ENCODE measurements around the gene CA10.

Gene CA10

GRCh38 chr17:51731941-51732722 is 426.4 kb downstream of the CA10 start:
- H3K9ac ChIP-seq (ENCODE audit: low read depth in 1 of 2, low read length in 2 of 2): no peak overlapping the region
- H3K36me3 ChIP-seq (ENCODE audit: control insufficient read depth in 1 of 2, insufficient read depth in 2 of 2, low read length in 2 of 2): no peaks in the 10 kb centered on the region
- H3K27me3 ChIP-seq (ENCODE audit: control insufficient read depth in 1 of 2, insufficient read depth in 2 of 2, low read length in 2 of 2): no peaks in the 10 kb centered on the region
- H3K27ac ChIP-seq (ENCODE audit: low read depth, low read length): no peak overlapping the region
- no peaks in the 10 kb centered on the region for H3K9me3 ChIP-seq (ENCODE audit: control insufficient read depth in 1 of 2, low read length in 2 of 2)
- H3K4me3 ChIP-seq (ENCODE audit: low read depth in 1 of 2, low read length in 2 of 2): no peak overlapping the region
- H3K4me1 ChIP-seq (ENCODE audit: control insufficient read depth in 1 of 2, insufficient read depth in 2 of 2, low read length in 2 of 2): no peaks in the 10 kb centered on the region

- Histone ChIP-seq H3K4me3 (ENCODE audit: low read depth in 1 of 2, low read length in 2 of 2) (no peak overlapping the region), H3K9me3 (ENCODE audit: control insufficient read depth in 1 of 2, low read length in 2 of 2) (no peaks in the 10 kb centered on the region), H3K4me1 (ENCODE audit: control insufficient read depth in 1 of 2, insufficient read depth in 2 of 2, low read length in 2 of 2) (no peaks in the 10 kb centered on the region), H3K27ac (ENCODE audit: low read depth, low read length) (no peak overlapping the region), H3K9ac (ENCODE audit: low read depth in 1 of 2, low read length in 2 of 2) (no peak overlapping the region), H3K27me3 (ENCODE audit: control insufficient read depth in 1 of 2, insufficient read depth in 2 of 2, low read length in 2 of 2) (no peaks in the 10 kb centered on the region), H3K36me3 (ENCODE audit: control insufficient read depth in 1 of 2, insufficient read depth in 2 of 2, low read length in 2 of 2) (no peaks in the 10 kb centered on the region)
These were observed 428.0 kb downstream of the CA10 start for GRCh38 chr17:51730303-51731050.

- Histone ChIP-seq H3K9ac (ENCODE audit: low read depth in 1 of 2, low read length in 2 of 2) (no peak overlapping the region), H3K27ac (ENCODE audit: low read depth, low read length) (no peak overlapping the region), H3K9me3 (ENCODE audit: control insufficient read depth in 1 of 2, low read length in 2 of 2) (no peaks in the 10 kb centered on the region), H3K4me1 (ENCODE audit: control insufficient read depth in 1 of 2, insufficient read depth in 2 of 2, low read length in 2 of 2) (no peaks in the 10 kb centered on the region), H3K4me3 (ENCODE audit: low read depth in 1 of 2, low read length in 2 of 2) (no peak overlapping the region), H3K27me3 (ENCODE audit: control insufficient read depth in 1 of 2, insufficient read depth in 2 of 2, low read length in 2 of 2) (no peaks in the 10 kb centered on the region), H3K36me3 (ENCODE audit: control insufficient read depth in 1 of 2, insufficient read depth in 2 of 2, low read length in 2 of 2) (no peaks in the 10 kb centered on the region)
These were observed 433.3 kb downstream of the CA10 start for GRCh38 chr17:51725185-51725584.

GRCh38 chr17:51724043-51724580 is 434.4 kb downstream of the CA10 start:
- Histone ChIP-seq H3K27me3 (ENCODE audit: control insufficient read depth in 1 of 2, insufficient read depth in 2 of 2, low read length in 2 of 2) (no peaks in the 10 kb centered on the region), H3K36me3 (ENCODE audit: control insufficient read depth in 1 of 2, insufficient read depth in 2 of 2, low read length in 2 of 2) (no peaks in the 10 kb centered on the region), H3K9ac (ENCODE audit: low read depth in 1 of 2, low read length in 2 of 2) (no peak overlapping the region), H3K4me1 (ENCODE audit: control insufficient read depth in 1 of 2, insufficient read depth in 2 of 2, low read length in 2 of 2) (no peaks in the 10 kb centered on the region), H3K9me3 (ENCODE audit: control insufficient read depth in 1 of 2, low read length in 2 of 2) (no peaks in the 10 kb centered on the region), H3K4me3 (ENCODE audit: low read depth in 1 of 2, low read length in 2 of 2) (no peak overlapping the region), H3K27ac (ENCODE audit: low read depth, low read length) (no peak overlapping the region)

GRCh38 chr17:51722994-51723393 is 435.5 kb downstream of the CA10 start:
- no peak overlapping the region for H3K4me3 ChIP-seq (ENCODE audit: low read depth in 1 of 2, low read length in 2 of 2)
- no peaks in the 10 kb centered on the region for H3K4me1 ChIP-seq (ENCODE audit: control insufficient read depth in 1 of 2, insufficient read depth in 2 of 2, low read length in 2 of 2)
- no peak overlapping the region for H3K27ac ChIP-seq (ENCODE audit: low read depth, low read length)
- H3K9ac ChIP-seq (ENCODE audit: low read depth in 1 of 2, low read length in 2 of 2): no peak overlapping the region
- H3K27me3 ChIP-seq (ENCODE audit: control insufficient read depth in 1 of 2, insufficient read depth in 2 of 2, low read length in 2 of 2): no peaks in the 10 kb centered on the region
- no peaks in the 10 kb centered on the region for H3K36me3 ChIP-seq (ENCODE audit: control insufficient read depth in 1 of 2, insufficient read depth in 2 of 2, low read length in 2 of 2)
- no peaks in the 10 kb centered on the region for H3K9me3 ChIP-seq (ENCODE audit: control insufficient read depth in 1 of 2, low read length in 2 of 2)

GRCh38 chr17:51721730-51722129 is 436.8 kb downstream of the CA10 start:
- no peaks in the 10 kb centered on the region for H3K27me3 ChIP-seq (ENCODE audit: control insufficient read depth in 1 of 2, insufficient read depth in 2 of 2, low read length in 2 of 2)
- no peaks in the 10 kb centered on the region for H3K36me3 ChIP-seq (ENCODE audit: control insufficient read depth in 1 of 2, insufficient read depth in 2 of 2, low read length in 2 of 2)
- H3K27ac ChIP-seq (ENCODE audit: low read depth, low read length): no peak overlapping the region
- H3K9me3 ChIP-seq (ENCODE audit: control insufficient read depth in 1 of 2, low read length in 2 of 2): no peaks in the 10 kb centered on the region
- no peak overlapping the region for H3K9ac ChIP-seq (ENCODE audit: low read depth in 1 of 2, low read length in 2 of 2)
- H3K4me1 ChIP-seq (ENCODE audit: control insufficient read depth in 1 of 2, insufficient read depth in 2 of 2, low read length in 2 of 2): no peaks in the 10 kb centered on the region
- no peak overlapping the region for H3K4me3 ChIP-seq (ENCODE audit: low read depth in 1 of 2, low read length in 2 of 2)

- Histone ChIP-seq H3K27ac (ENCODE audit: low read depth, low read length) (no peak overlapping the region), H3K27me3 (ENCODE audit: control insufficient read depth in 1 of 2, insufficient read depth in 2 of 2, low read length in 2 of 2) (no peaks in the 10 kb centered on the region), H3K4me1 (ENCODE audit: control insufficient read depth in 1 of 2, insufficient read depth in 2 of 2, low read length in 2 of 2) (no peaks in the 10 kb centered on the region), H3K4me3 (ENCODE audit: low read depth in 1 of 2, low read length in 2 of 2) (no peak overlapping the region), H3K9me3 (ENCODE audit: control insufficient read depth in 1 of 2, low read length in 2 of 2) (no peaks in the 10 kb centered on the region), H3K36me3 (ENCODE audit: control insufficient read depth in 1 of 2, insufficient read depth in 2 of 2, low read length in 2 of 2) (no peaks in the 10 kb centered on the region), H3K9ac (ENCODE audit: low read depth in 1 of 2, low read length in 2 of 2) (no peak overlapping the region)
These were observed 438.1 kb downstream of the CA10 start for GRCh38 chr17:51720439-51720838.

GRCh38 chr17:51718983-51719382 is 439.5 kb downstream of the CA10 start:
- Histone ChIP-seq H3K9me3 (ENCODE audit: control insufficient read depth in 1 of 2, low read length in 2 of 2) (no peaks in the 10 kb centered on the region), H3K27me3 (ENCODE audit: control insufficient read depth in 1 of 2, insufficient read depth in 2 of 2, low read length in 2 of 2) (no peaks in the 10 kb centered on the region), H3K4me3 (ENCODE audit: low read depth in 1 of 2, low read length in 2 of 2) (no peak overlapping the region), H3K36me3 (ENCODE audit: control insufficient read depth in 1 of 2, insufficient read depth in 2 of 2, low read length in 2 of 2) (no peaks in the 10 kb centered on the region), H3K27ac (ENCODE audit: low read depth, low read length) (no peak overlapping the region), H3K9ac (ENCODE audit: low read depth in 1 of 2, low read length in 2 of 2) (no peak overlapping the region), H3K4me1 (ENCODE audit: control insufficient read depth in 1 of 2, insufficient read depth in 2 of 2, low read length in 2 of 2) (no peaks in the 10 kb centered on the region)

GRCh38 chr17:51711581-51711980 is 446.9 kb downstream of the CA10 start:
- H3K4me3 ChIP-seq (ENCODE audit: low read depth in 1 of 2, low read length in 2 of 2): no peak overlapping the region
- no peaks in the 10 kb centered on the region for H3K27me3 ChIP-seq (ENCODE audit: control insufficient read depth in 1 of 2, insufficient read depth in 2 of 2, low read length in 2 of 2)
- H3K9me3 ChIP-seq (ENCODE audit: control insufficient read depth in 1 of 2, low read length in 2 of 2): no peaks in the 10 kb centered on the region
- no peaks in the 10 kb centered on the region for H3K4me1 ChIP-seq (ENCODE audit: control insufficient read depth in 1 of 2, insufficient read depth in 2 of 2, low read length in 2 of 2)
- no peaks in the 10 kb centered on the region for H3K36me3 ChIP-seq (ENCODE audit: control insufficient read depth in 1 of 2, insufficient read depth in 2 of 2, low read length in 2 of 2)
- H3K9ac ChIP-seq (ENCODE audit: low read depth in 1 of 2, low read length in 2 of 2): no peak overlapping the region
- no peak overlapping the region for H3K27ac ChIP-seq (ENCODE audit: low read depth, low read length)

- Histone ChIP-seq H3K4me1 (ENCODE audit: control insufficient read depth in 1 of 2, insufficient read depth in 2 of 2, low read length in 2 of 2) (no peaks in the 10 kb centered on the region), H3K36me3 (ENCODE audit: control insufficient read depth in 1 of 2, insufficient read depth in 2 of 2, low read length in 2 of 2) (no peaks in the 10 kb centered on the region), H3K9ac (ENCODE audit: low read depth in 1 of 2, low read length in 2 of 2) (no peak overlapping the region), H3K4me3 (ENCODE audit: low read depth in 1 of 2, low read length in 2 of 2) (no peak overlapping the region), H3K9me3 (ENCODE audit: control insufficient read depth in 1 of 2, low read length in 2 of 2) (no peaks in the 10 kb centered on the region), H3K27ac (ENCODE audit: low read depth, low read length) (no peak overlapping the region), H3K27me3 (ENCODE audit: control insufficient read depth in 1 of 2, insufficient read depth in 2 of 2, low read length in 2 of 2) (no peaks in the 10 kb centered on the region)
These were observed 447.9 kb downstream of the CA10 start for GRCh38 chr17:51710634-51710979.
